BE2C (cell line): ENCODE results near the gene BTRC.

Source experiments
- DNase-seq: peaks from one replicate; pipeline ENCODE4 v3.0.0-alpha.2; 2020
- H3K27me3 ChIP-seq: fragments of 250-450 bp; sonication (Bioruptor Pico); 2 replicates; pipeline ENCODE4 v1.5.1; 2020; ENCODE audit warnings: mild to moderate bottlenecking
- H3K36me3 ChIP-seq: fragments of 250-450 bp; sonication (Bioruptor Pico); 2 replicates; pipeline ENCODE4 v1.5.1; 2020; ENCODE audit warnings: mild to moderate bottlenecking
- H3K4me1 ChIP-seq: fragments of 250-450 bp; sonication (Bioruptor Pico); 2 replicates; pipeline ENCODE4 v1.5.1; 2020
- H3K4me3 ChIP-seq: 2 replicates; pipeline ENCODE4 v1.5.1; 2011; ENCODE audit warnings: low read depth, low read length
- H3K9me3 ChIP-seq: fragments of 250-450 bp; sonication (Bioruptor Pico); 2 replicates; pipeline ENCODE4 v1.5.1; 2020
- CTCF ChIP-seq: IDR thresholded peaks from 2 replicates; pipeline ENCODE4 v1.5.1; 2012; ENCODE audit warnings: mild to moderate bottlenecking, low read depth, low read length

Gene BTRC

GRCh38 chr10:101561068-101561915 is 207.3 kb downstream of the BTRC start:
- Histone ChIP-seq H3K36me3 (no peaks in the 10 kb centered on the region), H3K4me1 (peaks cover 33% of the 10 kb centered on the region), H3K4me3 (no peak overlapping the region), H3K9me3 (no peaks in the 10 kb centered on the region), H3K27me3 (no peaks in the 10 kb centered on the region)
- no peak for TF ChIP-seq CTCF
- no peak for DNase-seq

- peaks cover 33% of the 10 kb centered on the region for H3K4me1 ChIP-seq
- H3K4me3 ChIP-seq: no peak overlapping the region
- TF ChIP-seq CTCF: no peak
- H3K9me3 ChIP-seq: no peaks in the 10 kb centered on the region
- no peaks in the 10 kb centered on the region for H3K36me3 ChIP-seq
- no peak for DNase-seq
- no peaks in the 10 kb centered on the region for H3K27me3 ChIP-seq
These were observed 208.3 kb downstream of the BTRC start for GRCh38 chr10:101562231-101562630.

GRCh38 chr10:101563007-101563406 is 209.0 kb downstream of the BTRC start:
- H3K36me3 ChIP-seq: no peaks in the 10 kb centered on the region
- TF ChIP-seq CTCF: no peak
- H3K27me3 ChIP-seq: no peaks in the 10 kb centered on the region
- peaks cover 33% of the 10 kb centered on the region for H3K4me1 ChIP-seq
- no peak for DNase-seq
- no peak overlapping the region for H3K4me3 ChIP-seq
- H3K9me3 ChIP-seq: no peaks in the 10 kb centered on the region

- no peaks in the 10 kb centered on the region for H3K27me3 ChIP-seq
- H3K36me3 ChIP-seq: no peaks in the 10 kb centered on the region
- H3K4me1 ChIP-seq: peaks cover 29% of the 10 kb centered on the region
- no peaks in the 10 kb centered on the region for H3K9me3 ChIP-seq
- no peak for DNase-seq
- no peak overlapping the region for H3K4me3 ChIP-seq
- TF ChIP-seq CTCF: no peak
These were observed 209.6 kb downstream of the BTRC start for GRCh38 chr10:101563497-101564040.

GRCh38 chr10:101564490-101564991 is 210.6 kb downstream of the BTRC start:
- no peak for DNase-seq
- Histone ChIP-seq H3K36me3 (no peaks in the 10 kb centered on the region), H3K4me1 (peaks cover 22% of the 10 kb centered on the region), H3K27me3 (peaks cover 4% of the 10 kb centered on the region), H3K9me3 (no peaks in the 10 kb centered on the region), H3K4me3 (no peak overlapping the region)
- TF ChIP-seq CTCF: no peak

- Histone ChIP-seq H3K4me1 (peaks cover 13% of the 10 kb centered on the region), H3K4me3 (no peak overlapping the region), H3K9me3 (no peaks in the 10 kb centered on the region), H3K36me3 (no peaks in the 10 kb centered on the region), H3K27me3 (peaks cover 5% of the 10 kb centered on the region)
- DNase-seq: no peak
- TF ChIP-seq CTCF: no peak
These were observed 211.5 kb downstream of the BTRC start for GRCh38 chr10:101565370-101565900.
